NCI-H524 (cell line): Measurements from ENCODE around the gene TET3.
"Not testable (repeated sequence)": the region's sequence is repeated elsewhere in the genome, so short reads cannot be mapped to it uniquely, and the experiment has no call there.

ENCODE experiments used
- DNase-seq, 2 experiments: peaks; one replicate each; lab custom pipeline; 2025; lab: John Stamatoyannopoulos, UW

TET3 gene

GRCh38 chr2:73984203-73984921 lies at the start of gene TET3:
Gene TET3 (plus strand): TSS chr2:73984910. CDS start chr2:73986404, 1,494 bp downstream.
- peak in 1 of 2 experiments; percentile 52 for DNase-seq

GRCh38 chr2:73935641-73936040 lies 49.1 kb upstream of the TET3 start:
- no peak for DNase-seq

GRCh38 chr2:73937103-73937885 lies 47.4 kb upstream of the TET3 start:
- no peak for DNase-seq

- no peak for DNase-seq
These were observed 46.8 kb upstream of the TET3 start for GRCh38 chr2:73937899-73938298.

- no peak for DNase-seq
These were observed 45.9 kb upstream of the TET3 start for GRCh38 chr2:73938718-73939352.

GRCh38 chr2:73939419-73939818 lies 45.3 kb upstream of the TET3 start:
- DNase-seq: peak in 1 of 2 experiments; percentile 23

- not testable (repeated sequence) for DNase-seq
These were observed 44.6 kb upstream of the TET3 start for GRCh38 chr2:73940066-73940465.

- DNase-seq: no peak
These were observed 42.0 kb upstream of the TET3 start for GRCh38 chr2:73942664-73943063.

GRCh38 chr2:73944714-73945113 lies 40.0 kb upstream of the TET3 start:
- no peak for DNase-seq

- no peak for DNase-seq
These were observed 38.5 kb upstream of the TET3 start for GRCh38 chr2:73946215-73946614.

GRCh38 chr2:73946666-73947065 lies 38.0 kb upstream of the TET3 start:
- no peak for DNase-seq

- no peak for DNase-seq
These were observed 37.2 kb upstream of the TET3 start for GRCh38 chr2:73947412-73948018.

- DNase-seq: no peak
These were observed 34.9 kb upstream of the TET3 start for GRCh38 chr2:73949802-73950201.

GRCh38 chr2:73952499-73953446 lies 31.9 kb upstream of the TET3 start:
- DNase-seq: peak; percentile 12 to 51

- no peak for DNase-seq
These were observed 28.4 kb upstream of the TET3 start for GRCh38 chr2:73956218-73956865.

GRCh38 chr2:73961274-73961673 lies 23.4 kb upstream of the TET3 start:
- DNase-seq: no peak

- no peak for DNase-seq
These were observed 22.7 kb upstream of the TET3 start for GRCh38 chr2:73961823-73962615.

- no peak for DNase-seq
These were observed 21.9 kb upstream of the TET3 start for GRCh38 chr2:73962798-73963197.

- DNase-seq: no peak
These were observed 21.2 kb upstream of the TET3 start for GRCh38 chr2:73963385-73964120.
